H1 (cell line): ENCODE measurements around the gene ADGRB2. TPM values are rescaled to one million over a fixed set of nuclear protein-coding genes. Genes with fewer than 3 reads are reported as not detected.

Experiments used
- CTCF ChIA-PET: fragments of 300-600 bp; sonication (Branson Sonifier 250); formaldehyde crosslinking; loops from one replicate; lab custom pipeline; 2021; ENCODE audit not compliant: partially characterized antibody; lab: Charles Lee
- POLR2A ChIA-PET: fragments of 300-600 bp; sonication (Branson Sonifier 250); formaldehyde crosslinking; loops from one replicate; lab custom pipeline; 2021; ENCODE audit warnings: inconsistent platforms; ENCODE audit not compliant: partially characterized antibody; lab: Charles Lee
- DNase-seq, 2 experiments: peaks; one replicate each; pipeline versions ENCODE4 v3.0.0 to v3.0.0-alpha.2; 2010 to 2022; ENCODE audit warnings: low spot score in 2 of 2, low read depth in 1 of 2, mixed read lengths in 1 of 2
- FAIRE-seq: peaks from 2 replicates; lab custom pipeline; 2011; peaks lifted over from hg19 to GRCh38; lab: Jason Lieb, UNC
- H2AFZ ChIP-seq: 2 replicates; pipeline ENCODE4 v1.8.1; 2012; ENCODE audit warnings: low read length, inconsistent platforms
- H2AK5ac ChIP-seq: 2 replicates; pipeline ENCODE4 v1.6.1; 2013; ENCODE audit warnings: low read depth, low read length
- H2BK120ac ChIP-seq: replicated peaks from 2 replicates; pipeline ENCODE3; 2013; ENCODE audit warnings: low read depth, low read length, inconsistent platforms
- H2BK12ac ChIP-seq: 2 replicates; pipeline ENCODE4 v1.6.1; 2013; ENCODE audit warnings: low read depth, low read length
- H2BK15ac ChIP-seq: 2 replicates; pipeline ENCODE4 v1.6.1; 2013; ENCODE audit warnings: low read length
- H2BK20ac ChIP-seq: 2 replicates; pipeline ENCODE4 v1.6.1; 2013; ENCODE audit warnings: low read length
- H2BK5ac ChIP-seq: 2 replicates; pipeline ENCODE4 v1.6.1; 2013; ENCODE audit warnings: low read depth, low read length
- H3K14ac ChIP-seq: 2 replicates; pipeline ENCODE4 v1.6.1; 2013; ENCODE audit warnings: inconsistent platforms; ENCODE audit not compliant: insufficient read length
- H3K18ac ChIP-seq: 2 replicates; pipeline ENCODE4 v1.6.1; 2013; ENCODE audit warnings: low read length; ENCODE audit errors: extremely low read depth
- H3K23ac ChIP-seq: 2 replicates; pipeline ENCODE4 v1.6.1; 2013; ENCODE audit warnings: inconsistent platforms; ENCODE audit not compliant: insufficient read length
- H3K23me2 ChIP-seq: 2 replicates; pipeline ENCODE4 v1.6.1; 2013; ENCODE audit warnings: low read depth, low read length
- H3K27ac ChIP-seq: 2 replicates; pipeline ENCODE4 v1.6.1; 2011; ENCODE audit warnings: low read depth, low read length, inconsistent platforms
- H3K27me3 ChIP-seq, 4 experiments: replicated peaks in 1 of 4; 1 replicate in 1 of 4; 2 replicates in 3 of 4; pipeline versions ENCODE4 v1.6.1 to v1.8.1; 2011 to 2013; ENCODE audit warnings: low read length in 3 of 4, mild to moderate bottlenecking in 3 of 4, inconsistent platforms in 2 of 4, mixed read lengths in 2 of 4, moderate library complexity in 1 of 4; ENCODE audit not compliant: control insufficient read depth in 3 of 4, insufficient read depth in 3 of 4; ENCODE audit errors: extremely low read depth in 1 of 4
- H3K36me3 ChIP-seq, 4 experiments: 2 replicates each; pipeline versions ENCODE4 v1.6.1 to v1.8.1; 2011 to 2013; ENCODE audit warnings: mild to moderate bottlenecking in 4 of 4, low read length in 3 of 4, moderate library complexity in 2 of 4, control low read depth in 1 of 4, inconsistent platforms in 1 of 4; ENCODE audit not compliant: insufficient read depth in 4 of 4, control insufficient read depth in 2 of 4
- H3K4ac ChIP-seq: replicated peaks from 2 replicates; pipeline ENCODE3; 2013; ENCODE audit warnings: low read length, low read depth, mixed read lengths, inconsistent platforms; ENCODE audit not compliant: insufficient read length
- H3K4me1 ChIP-seq, 4 experiments: replicated peaks in 1 of 4; 1 replicate in 1 of 4; 2 replicates in 3 of 4; pipeline versions ENCODE4 v1.6.1 to v1.8.1; 2011 to 2013; ENCODE audit warnings: low read length in 3 of 4, inconsistent platforms in 2 of 4, mixed read lengths in 1 of 4; ENCODE audit not compliant: insufficient read depth in 4 of 4, control insufficient read depth in 3 of 4
- H3K4me2 ChIP-seq, 2 experiments: 2 replicates each; pipeline versions ENCODE4 v1.6.1 to v1.8.1; 2011 to 2013; ENCODE audit warnings: low read depth in 2 of 2, low read length in 2 of 2, control low read depth in 1 of 2, inconsistent platforms in 1 of 2, mild to moderate bottlenecking in 1 of 2; ENCODE audit not compliant: insufficient read depth in 1 of 2
- H3K4me3 ChIP-seq, 4 experiments: fragments of 200-600, 300-600 bp in 1 of 4; sonication (generic), shearing (Covaris generic), sonication (Bioruptor Twin) in 1 of 4; 2 replicates each; pipeline versions ENCODE4 v1.5.1 to v1.8.1; 2011 to 2016; ENCODE audit warnings: low read length in 4 of 4, low read depth in 3 of 4, control low read depth in 2 of 4, inconsistent platforms in 2 of 4, mild to moderate bottlenecking in 2 of 4, mixed read lengths in 1 of 4, moderate library complexity in 1 of 4; ENCODE audit not compliant: insufficient read depth in 2 of 4; ENCODE audit errors: extremely low read depth in 1 of 4
- H3K56ac ChIP-seq: replicated peaks from 2 replicates; pipeline ENCODE3; 2013; ENCODE audit warnings: low read depth, mild to moderate bottlenecking, mixed read lengths, low read length, inconsistent platforms; ENCODE audit not compliant: insufficient read length
- H3K79me1 ChIP-seq: 2 replicates; pipeline ENCODE4 v1.6.1; 2013; ENCODE audit warnings: low read depth, low read length, control low read depth
- H3K79me2 ChIP-seq, 2 experiments: 2 replicates each; pipeline versions ENCODE4 v1.6.1 to v1.8.1; 2012 to 2013; ENCODE audit warnings: low read length in 2 of 2, mild to moderate bottlenecking in 2 of 2, inconsistent platforms in 1 of 2; ENCODE audit not compliant: insufficient read depth in 2 of 2, control insufficient read depth in 1 of 2
- H3K9ac ChIP-seq, 4 experiments: replicated peaks in 1 of 4; 1 replicate in 1 of 4; 2 replicates in 3 of 4; pipeline versions ENCODE4 v1.6.1 to v1.8.1; 2011 to 2013; ENCODE audit warnings: low read depth in 3 of 4, low read length in 3 of 4, control low read depth in 2 of 4, mild to moderate bottlenecking in 2 of 4, moderate library complexity in 2 of 4, inconsistent platforms in 1 of 4; ENCODE audit errors: extremely low read depth in 1 of 4
- H3K9me3 ChIP-seq, 2 experiments: 2 replicates each; pipeline versions ENCODE4 v1.6.1 to v1.8.1; 2012 to 2013; ENCODE audit warnings: mild to moderate bottlenecking in 2 of 2, moderate library complexity in 2 of 2, control low read depth in 1 of 2, inconsistent platforms in 1 of 2, low read depth in 1 of 2, low read length in 1 of 2, mixed read lengths in 1 of 2; ENCODE audit not compliant: insufficient read depth in 2 of 2
- H4K20me1 ChIP-seq, 2 experiments: replicated peaks in 1 of 2; 2 replicates each; pipeline versions ENCODE3 to v1.8.1; 2011 to 2013; ENCODE audit warnings: inconsistent platforms in 2 of 2, low read length in 2 of 2, mild to moderate bottlenecking in 1 of 2; ENCODE audit not compliant: insufficient read depth in 2 of 2, control insufficient read depth in 1 of 2
- H4K5ac ChIP-seq: 2 replicates; pipeline ENCODE4 v1.6.1; 2013; ENCODE audit warnings: low read length, low read depth, mixed read lengths, inconsistent platforms; ENCODE audit not compliant: insufficient read length
- H4K8ac ChIP-seq: 2 replicates; pipeline ENCODE4 v1.8.0; 2013; ENCODE audit warnings: mild to moderate bottlenecking, moderate library complexity, low read length, inconsistent platforms; ENCODE audit not compliant: insufficient read depth; ENCODE audit errors: extremely low read depth
- H4K91ac ChIP-seq: replicated peaks from 2 replicates; pipeline ENCODE3; 2013; ENCODE audit warnings: low read length, mixed read lengths, inconsistent platforms; ENCODE audit not compliant: insufficient read length
- SP4 ChIP-seq: IDR thresholded peaks from 2 replicates; pipeline ENCODE4 v1.6.1; 2012; ENCODE audit warnings: low read length, inconsistent platforms
- TEAD4 ChIP-seq: IDR thresholded peaks from 2 replicates; pipeline ENCODE4 v1.6.1; 2012; ENCODE audit warnings: low read depth, low read length, inconsistent platforms, mixed read lengths
- WGBS, 2 experiments: shearing (Covaris generic) in 1 of 2; methylation state at CpG; one replicate each; pipeline versions ENCODE4 v1.1.6 to v1.1.7; 2013 to 2015; ENCODE audit warnings: low lambda C conversion rate in 2 of 2, mixed read lengths in 2 of 2, inconsistent platforms in 1 of 2, low coverage in 1 of 2, missing lambda C conversion rate in 1 of 2; ENCODE audit not compliant: insufficient replicate concordance in 2 of 2, insufficient coverage in 1 of 2, insufficient read length in 1 of 2; ENCODE audit errors: extremely low coverage in 1 of 2, missing lambda C conversion rate in 1 of 2; 5-methylcytosine and 5-hydroxymethylcytosine counted together
- polyA plus RNA-seq, 7 experiments: library from polyadenylated mRNA; depleted of rRNA in 3 of 7; stranded (reverse) in 5 of 7; unstranded in 2 of 7; fragments of >200 nt in 5 of 7; fragments of 200-250 nt in 2 of 7; gene quantifications; 1 replicate in 5 of 7; 2 replicates in 1 of 7; 4 replicates in 1 of 7; pipeline versions ENCODE4 v1.2.1 to v1.2.3, GENCODE V29; 2011 to 2013; ENCODE audit warnings: missing spikeins in 2 of 7, mixed read lengths in 2 of 7
- total RNA-seq: library from RNA; stranded (reverse); fragmentation: NEBNext Ultra II Directional; extraction: Animal tissue kit (Norgen Biotek cat#: 25700); gene quantifications from 2 replicates; pipeline ENCODE4 v1.2.1, GENCODE V29; 2021
- TF ChIP-seq, protein P1 (sequence below): IDR thresholded peaks from 2 replicates; pipeline ENCODE4 v1.6.1; 2012; ENCODE audit warnings: inconsistent platforms
- TF ChIP-seq, protein P2 (sequence below): IDR thresholded peaks from 2 replicates; pipeline ENCODE4 v1.6.1; 2011; ENCODE audit warnings: low read depth, mild to moderate bottlenecking, low read length; ENCODE audit not compliant: insufficient read depth

ADGRB2 gene
- total and polyA plus RNA-seq, 2 of the 8 experiments (the other 6 are each of a cell fraction or from before 2014, with no cell fraction given) = 15.6 to 26.2 TPM

DNA sequence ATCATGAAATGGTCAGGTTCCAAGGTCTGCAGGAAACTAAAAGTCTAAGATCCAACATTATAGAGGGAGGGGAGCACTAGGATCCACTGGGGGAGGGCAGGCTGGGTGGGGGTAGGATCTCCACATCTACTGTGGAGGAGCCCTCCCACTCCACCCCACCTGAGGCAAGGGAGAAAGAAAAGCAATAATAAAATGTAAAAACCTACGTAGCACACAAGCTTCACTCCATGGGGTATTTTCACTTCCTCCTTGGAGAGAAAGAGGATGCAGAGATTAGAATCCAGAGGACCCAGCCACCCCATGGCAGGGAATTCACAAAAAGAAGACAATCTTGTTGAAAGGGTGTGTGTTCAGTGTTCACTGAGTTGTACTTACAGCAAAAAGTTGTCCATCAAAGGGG, 37.3 kb upstream of the ADGRB2 start:
- Histone ChIP-seq H4K5ac (no peak overlapping the region), H2BK20ac (no peak overlapping the region), H2AK5ac (no peak overlapping the region), H3K14ac (no peak overlapping the region), H2AFZ (no peak overlapping the region), H3K23me2 (no peaks in the 10 kb centered on the region; the same call in 1 of the 2 replicates), H3K27me3 (no peaks in the 10 kb centered on the region), H3K36me3 (no peaks in the 10 kb centered on the region), H3K4me3 (no peak overlapping the region), H3K4ac (no peak overlapping the region), H3K18ac (no peak overlapping the region), H3K27ac (no peak overlapping the region), H2BK15ac (no peak overlapping the region), H3K9ac (no peak overlapping the region), H3K79me2 (no peaks in the 10 kb centered on the region), H2BK12ac (no peak overlapping the region), H4K8ac (no peak overlapping the region), H3K23ac (no peak overlapping the region), H4K91ac (no peak overlapping the region), H3K4me1 (peaks cover 0 to 16% (median 8%) of the 10 kb centered on the region in 4 experiments; a peak in 5 of 7 replicates), H2BK5ac (no peak overlapping the region), H3K9me3 (no peaks in the 10 kb centered on the region), H3K56ac (no peak overlapping the region), H4K20me1 (no peaks in the 10 kb centered on the region), H2BK120ac (no peak overlapping the region), H3K4me2 (no peak overlapping the region), H3K79me1 (no peaks in the 10 kb centered on the region)
- FAIRE-seq (no peak), DNase-seq (no peak)
- CTCF ChIA-PET = interaction anchor here (0.7 to 5.5 kb wide), 5 partner anchors 11 to 238 kb away, joined by 3 to 44 read pairs (median 5); no protein-coding TSS in a partner anchor
- POLR2A ChIA-PET = interaction anchor here (1.3 kb wide), 2 partner anchors 125 to 387 kb away, joined by 3 read pairs; no protein-coding TSS in a partner anchor
- 71% methylated on average over 1 of the region's 1 CpG; no CpG with 5 or more reads in 1 of the 2 experiments for WGBS, 2 experiments
- TF ChIP-seq, protein P1, sequence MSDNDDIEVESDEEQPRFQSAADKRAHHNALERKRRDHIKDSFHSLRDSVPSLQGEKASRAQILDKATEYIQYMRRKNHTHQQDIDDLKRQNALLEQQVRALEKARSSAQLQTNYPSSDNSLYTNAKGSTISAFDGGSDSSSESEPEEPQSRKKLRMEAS = no peak
- TF ChIP-seq SP4 (no peak), TEAD4 (no peak)
- TF ChIP-seq, protein P2, sequence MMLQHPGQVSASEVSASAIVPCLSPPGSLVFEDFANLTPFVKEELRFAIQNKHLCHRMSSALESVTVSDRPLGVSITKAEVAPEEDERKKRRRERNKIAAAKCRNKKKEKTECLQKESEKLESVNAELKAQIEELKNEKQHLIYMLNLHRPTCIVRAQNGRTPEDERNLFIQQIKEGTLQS = no peak
